Activated CD4-positive, CD25-positive, alpha-beta regulatory T cell treated with anti-CD3 and anti-CD28 coated beads, Interleukin-2, amount 50 U/mL, for 72 hours (primary cell): ENCODE measurements around the gene ANAPC16.
A peak's percentile ranks its signal among the peaks of the same experiment; 100 is the strongest.
"Not testable (repeated sequence)": the region's sequence is repeated elsewhere in the genome, so short reads cannot be mapped to it uniquely, and the experiment has no call there.

Experiments used
- DNase-seq: peaks from one replicate; pipeline ENCODE4 v3.0.0; 2021

Gene ANAPC16

GRCh38 chr10:72265990-72266865 is 50.4 kb downstream of the ANAPC16 start:
- no peak for DNase-seq

- DNase-seq: no peak
These were observed 51.6 kb downstream of the ANAPC16 start for GRCh38 chr10:72267381-72267780.

- DNase-seq: no peak
These were observed 52.1 kb downstream of the ANAPC16 start for GRCh38 chr10:72267819-72268399.

DNA sequence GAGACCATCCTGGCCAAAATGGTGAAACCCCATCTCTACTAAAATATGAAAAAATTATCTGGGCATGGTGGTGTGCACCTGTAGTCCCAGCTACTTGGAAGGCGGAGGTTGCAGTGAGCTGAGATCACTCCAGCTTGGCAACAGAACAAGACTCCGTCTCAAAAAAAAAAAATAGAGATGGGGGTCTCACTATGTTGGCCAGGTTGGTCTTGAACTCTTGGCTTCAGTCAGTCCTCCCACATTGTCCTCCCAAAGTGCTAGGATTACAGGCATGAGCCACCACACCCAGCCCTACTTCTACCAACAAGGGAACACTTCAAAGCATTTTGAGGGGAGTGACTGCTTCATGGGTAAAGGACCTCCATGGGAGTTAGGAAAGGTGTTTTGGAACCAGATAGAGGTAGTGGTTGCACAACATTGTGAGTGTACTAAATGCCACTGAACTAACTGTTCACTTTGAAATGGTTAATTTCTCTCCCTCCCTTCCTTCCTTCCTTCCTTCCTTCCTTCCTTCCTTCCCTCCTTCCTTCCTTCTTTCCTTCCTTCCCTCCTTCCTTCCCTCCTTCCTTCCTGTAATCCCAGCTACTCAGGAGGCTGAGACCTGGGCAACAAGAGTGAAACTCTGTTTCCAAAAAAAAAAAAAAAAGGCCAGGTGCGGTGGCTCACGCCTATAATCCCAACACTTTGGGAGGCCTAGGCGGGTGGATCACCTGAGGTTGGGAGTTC is 52.8 kb downstream of the ANAPC16 start:
- DNase-seq: not testable (repeated sequence)

GRCh38 chr10:72270607-72271281 is 54.9 kb downstream of the ANAPC16 start:
- DNase-seq: no peak

DNA sequence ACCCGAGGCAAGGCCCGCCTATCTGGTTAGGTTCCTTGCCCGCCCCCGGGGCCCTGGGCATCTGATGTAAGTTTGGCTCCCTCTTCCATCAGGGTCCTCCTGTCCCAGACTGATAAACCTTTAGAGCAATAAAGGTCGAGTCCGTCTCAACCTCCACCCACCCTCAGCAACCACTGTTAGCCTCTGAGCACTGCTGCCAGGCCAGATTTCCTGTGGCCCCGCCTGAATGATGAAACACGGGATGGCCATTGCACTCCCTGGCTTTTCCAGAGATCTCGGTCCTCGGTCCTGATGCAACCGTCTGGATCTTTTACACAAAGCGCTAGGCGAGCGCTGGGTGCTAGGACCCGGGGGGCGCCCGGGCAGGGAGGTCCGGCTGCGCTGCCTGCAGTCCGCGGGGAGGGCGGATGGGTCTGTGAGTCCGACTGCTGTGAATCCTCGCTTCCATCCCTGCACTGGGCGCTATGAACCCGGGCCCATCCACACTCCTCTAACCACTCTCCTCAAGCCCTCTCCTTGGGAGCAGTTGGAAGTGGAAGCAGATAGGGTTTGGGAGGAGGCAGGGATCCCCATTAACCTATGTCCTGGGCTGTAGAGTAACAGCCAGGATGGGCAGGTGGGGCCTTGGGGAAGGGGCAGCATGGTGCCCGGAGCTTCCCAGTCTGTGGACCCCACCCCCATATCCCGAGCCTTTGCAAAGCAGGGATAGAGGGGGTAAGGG is 57.0 kb downstream of the ANAPC16 start:
- DNase-seq: no peak

DNA sequence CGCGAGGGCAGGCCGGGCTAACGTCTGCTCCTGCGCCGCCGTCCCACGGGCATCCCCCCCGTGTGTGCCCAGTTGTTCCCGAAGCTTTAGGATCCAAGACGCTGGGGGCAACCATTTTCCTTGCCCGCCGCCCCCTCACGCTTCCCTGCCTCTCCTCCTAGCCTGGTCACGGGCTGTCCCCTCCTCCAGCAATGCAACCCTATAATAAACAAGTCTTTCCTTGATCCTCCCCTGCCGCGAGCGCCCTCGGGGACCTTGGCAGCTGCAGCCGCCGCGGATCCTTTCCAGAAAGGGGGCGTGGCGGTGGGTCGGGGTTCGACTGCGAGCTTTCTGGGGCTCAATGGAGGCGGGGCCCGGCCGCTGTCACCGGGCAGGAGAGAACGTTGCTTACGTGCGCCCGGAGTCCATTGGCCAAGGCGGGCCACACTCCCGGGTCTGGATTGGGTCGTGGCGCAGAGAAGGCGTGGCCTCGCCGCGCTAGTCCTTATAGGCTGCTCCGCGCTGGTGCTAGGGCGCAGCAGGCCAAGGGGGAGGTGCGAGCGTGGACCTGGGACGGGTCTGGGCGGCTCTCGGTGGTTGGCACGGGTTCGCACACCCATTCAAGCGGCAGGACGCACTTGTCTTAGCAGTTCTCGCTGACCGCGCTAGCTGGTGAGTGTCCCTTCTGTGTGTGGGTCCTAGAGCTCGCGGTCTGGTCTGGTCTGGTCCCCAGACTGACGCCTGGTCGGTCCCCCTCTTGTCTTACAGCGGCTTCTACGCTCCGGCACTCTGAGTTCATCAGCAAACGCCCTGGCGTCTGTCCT is 57.8 kb downstream of the ANAPC16 start, which contains the start of gene DDIT4:
TSS of gene DDIT4 (plus strand) at position 515 of the 803 bp plus-strand sequence. CDS start 293 bp downstream, outside the sequence.
- DNase-seq: peak; percentile 98

GRCh38 chr10:72274213-72274729 is 58.5 kb downstream of the ANAPC16 start:
- DNase-seq: no peak

GRCh38 chr10:72274730-72275350 is 59.0 kb downstream of the ANAPC16 start:
- peak; percentile 80 for DNase-seq

DNA sequence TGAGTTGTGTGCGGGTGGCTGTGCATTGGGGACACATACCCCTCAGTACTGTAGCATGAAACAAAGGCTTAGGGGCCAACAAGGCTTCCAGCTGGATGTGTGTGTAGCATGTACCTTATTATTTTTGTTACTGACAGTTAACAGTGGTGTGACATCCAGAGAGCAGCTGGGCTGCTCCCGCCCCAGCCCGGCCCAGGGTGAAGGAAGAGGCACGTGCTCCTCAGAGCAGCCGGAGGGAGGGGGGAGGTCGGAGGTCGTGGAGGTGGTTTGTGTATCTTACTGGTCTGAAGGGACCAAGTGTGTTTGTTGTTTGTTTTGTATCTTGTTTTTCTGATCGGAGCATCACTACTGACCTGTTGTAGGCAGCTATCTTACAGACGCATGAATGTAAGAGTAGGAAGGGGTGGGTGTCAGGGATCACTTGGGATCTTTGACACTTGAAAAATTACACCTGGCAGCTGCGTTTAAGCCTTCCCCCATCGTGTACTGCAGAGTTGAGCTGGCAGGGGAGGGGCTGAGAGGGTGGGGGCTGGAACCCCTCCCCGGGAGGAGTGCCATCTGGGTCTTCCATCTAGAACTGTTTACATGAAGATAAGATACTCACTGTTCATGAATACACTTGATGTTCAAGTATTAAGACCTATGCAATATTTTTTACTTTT is 59.7 kb downstream of the ANAPC16 start:
- DNase-seq: no peak

DNA sequence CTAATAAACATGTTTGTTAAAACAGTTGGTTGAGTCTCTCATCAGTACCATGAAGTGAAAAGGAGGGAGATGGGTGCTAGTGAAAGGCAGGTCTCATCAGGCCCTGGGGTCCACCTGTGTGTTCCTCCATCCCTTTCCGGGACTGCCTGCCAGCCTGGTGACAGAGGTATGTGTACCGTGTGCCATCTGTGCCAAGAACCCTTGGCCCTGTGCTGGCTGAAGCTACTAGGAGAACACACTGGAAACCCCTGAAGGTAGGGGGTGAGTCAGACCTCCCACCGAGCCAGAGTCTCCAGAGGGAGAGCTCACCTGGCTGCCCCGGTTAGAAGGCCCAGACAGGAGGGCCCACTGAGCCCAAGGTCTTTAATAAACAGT is 60.2 kb downstream of the ANAPC16 start:
- no peak for DNase-seq

DNA sequence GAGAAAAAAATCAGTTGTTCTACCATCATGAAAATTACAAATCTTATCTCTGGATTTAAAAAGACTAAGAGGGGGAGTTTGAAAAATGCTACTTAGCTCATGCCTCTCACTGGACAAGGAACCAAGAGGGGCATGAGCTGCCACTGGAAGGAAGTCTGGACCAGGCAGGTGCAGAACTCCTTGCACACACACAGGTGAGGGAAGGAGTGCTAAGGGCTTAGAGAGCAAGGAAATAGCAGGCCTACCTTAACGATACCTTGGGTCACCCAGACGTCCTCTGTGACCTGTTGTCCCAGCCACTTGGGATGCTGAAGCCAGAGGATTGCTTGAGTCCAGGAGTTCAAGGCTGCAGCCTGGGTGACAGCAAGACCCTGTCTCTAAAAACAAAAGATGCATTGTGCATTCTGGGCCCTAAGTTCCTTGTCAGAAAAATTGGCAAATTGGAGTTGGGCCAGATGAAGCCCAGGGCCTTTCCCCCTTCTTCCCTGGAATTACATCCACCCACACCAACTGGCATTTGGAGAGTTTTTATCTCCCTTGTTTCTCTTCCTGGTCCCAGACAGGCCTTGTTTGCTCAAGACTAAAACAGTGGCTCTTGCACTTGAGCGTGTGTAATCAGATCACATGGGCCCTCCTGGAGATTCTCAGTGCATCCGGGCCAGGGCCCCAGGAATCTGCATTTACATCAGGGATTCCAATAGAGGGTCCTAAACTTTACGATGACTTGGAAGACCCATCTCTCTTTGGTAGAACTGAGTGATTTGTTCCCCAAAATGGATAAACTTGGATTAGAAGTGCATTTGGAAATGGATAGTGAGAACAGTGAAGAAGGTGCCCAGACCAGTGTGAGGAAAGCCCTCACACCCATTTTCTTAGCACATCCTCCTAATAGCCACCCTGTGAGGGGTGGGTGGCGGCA is 60.9 kb downstream of the ANAPC16 start:
- no peak for DNase-seq

GRCh38 chr10:72277340-72277995 is 61.7 kb downstream of the ANAPC16 start:
- no peak for DNase-seq

GRCh38 chr10:72277996-72278667 is 62.3 kb downstream of the ANAPC16 start:
- no peak for DNase-seq

DNA sequence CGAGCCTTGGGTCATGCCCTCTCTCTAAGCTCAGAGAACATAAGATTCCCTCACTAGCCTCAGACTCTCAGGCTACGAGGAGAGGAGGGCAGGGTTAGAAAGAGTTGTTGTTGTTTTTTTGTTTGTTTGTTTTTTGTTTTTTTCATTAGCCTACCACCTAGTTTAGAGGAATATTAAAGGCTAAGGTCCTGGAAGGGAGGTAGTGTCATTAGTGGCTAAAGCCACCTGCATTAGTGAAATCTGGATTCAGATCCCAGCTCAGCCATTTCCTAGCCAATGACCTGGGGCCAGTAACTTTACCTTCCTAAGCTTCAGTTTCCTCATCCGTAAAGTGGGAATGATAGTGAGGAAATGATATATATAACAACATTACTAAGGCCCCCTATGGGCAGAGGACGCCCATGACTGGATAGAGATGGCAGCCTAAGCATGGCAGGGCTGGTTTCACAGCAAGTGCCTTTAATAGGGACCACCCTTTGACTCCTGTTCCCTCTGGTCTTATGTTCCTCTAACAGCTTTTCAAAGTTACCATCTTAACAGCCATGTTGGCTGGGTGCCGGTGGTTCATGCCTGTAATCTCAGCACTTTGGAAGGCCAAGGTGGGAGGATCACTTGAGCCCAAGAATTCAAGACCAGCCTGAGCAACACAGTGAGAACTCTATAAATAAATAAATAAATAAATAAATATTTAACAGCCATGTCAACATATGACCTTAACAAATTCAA is 63.0 kb downstream of the ANAPC16 start:
- no peak for DNase-seq

DNA sequence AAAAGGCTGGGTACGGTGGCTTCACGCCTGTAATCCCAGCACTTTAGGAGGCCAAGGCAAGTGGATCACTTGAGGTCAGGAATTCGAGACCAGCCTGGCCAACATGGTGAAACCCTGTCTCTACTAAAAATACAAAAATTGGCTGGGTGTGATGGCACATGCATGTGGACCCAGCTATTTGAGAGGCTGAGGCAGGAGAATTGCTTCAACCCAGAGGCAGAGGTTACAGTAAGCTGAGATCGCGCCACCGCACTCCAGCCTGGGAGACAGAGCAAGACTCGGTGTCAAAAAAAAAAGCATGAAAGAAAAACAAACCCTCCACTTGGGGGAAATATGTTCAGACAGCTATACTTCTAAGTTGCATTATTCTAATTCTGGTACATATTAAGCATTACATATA is 63.8 kb downstream of the ANAPC16 start:
- DNase-seq: not testable (repeated sequence)

DNA sequence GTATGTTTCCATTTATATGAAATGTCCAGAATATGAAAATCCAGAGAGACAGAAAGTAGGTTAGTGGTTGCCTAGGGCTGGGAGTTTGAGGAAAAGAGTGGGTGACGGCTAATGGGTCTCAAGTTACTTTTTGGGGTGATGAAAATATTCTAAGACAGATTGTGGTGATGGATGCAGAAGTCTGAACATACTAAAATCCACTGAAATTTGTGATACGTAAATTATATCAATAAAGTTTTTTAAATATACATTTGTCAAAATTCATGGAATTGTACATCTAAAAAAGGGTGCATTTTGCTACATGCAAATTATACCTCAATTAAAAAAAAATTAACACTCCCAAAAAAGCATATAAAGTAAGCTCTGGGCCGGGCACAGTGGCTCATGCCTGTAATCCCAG is 67.3 kb downstream of the ANAPC16 start:
- no peak for DNase-seq
